Measurements from ENCODE around the gene GCGR.

Gene GCGR

DNA sequence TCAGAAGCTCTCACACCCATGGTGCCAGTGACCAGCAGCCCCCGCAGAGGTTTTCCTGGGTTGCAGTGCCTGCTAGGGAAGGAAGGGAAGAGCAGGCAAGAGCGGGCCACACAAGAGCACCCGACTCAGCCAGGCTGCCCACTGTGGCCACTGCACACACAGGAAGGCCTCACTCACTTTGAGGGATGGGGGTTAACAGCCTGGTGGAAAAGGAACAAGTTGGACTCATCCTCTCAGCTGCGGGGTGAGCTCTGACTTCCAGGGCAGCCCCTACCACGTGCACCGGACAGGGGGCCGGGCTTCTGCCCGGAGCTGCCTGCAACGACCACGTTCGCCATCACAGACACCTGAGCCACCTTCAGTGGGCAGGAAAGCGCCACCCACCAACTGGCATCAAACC lies 48.3 kb downstream of the GCGR start:
- DNase-seq = no peak

GRCh38 chr17:81854974-81855774 lies 51.2 kb downstream of the GCGR start:
- DNase-seq = no peak

DNA sequence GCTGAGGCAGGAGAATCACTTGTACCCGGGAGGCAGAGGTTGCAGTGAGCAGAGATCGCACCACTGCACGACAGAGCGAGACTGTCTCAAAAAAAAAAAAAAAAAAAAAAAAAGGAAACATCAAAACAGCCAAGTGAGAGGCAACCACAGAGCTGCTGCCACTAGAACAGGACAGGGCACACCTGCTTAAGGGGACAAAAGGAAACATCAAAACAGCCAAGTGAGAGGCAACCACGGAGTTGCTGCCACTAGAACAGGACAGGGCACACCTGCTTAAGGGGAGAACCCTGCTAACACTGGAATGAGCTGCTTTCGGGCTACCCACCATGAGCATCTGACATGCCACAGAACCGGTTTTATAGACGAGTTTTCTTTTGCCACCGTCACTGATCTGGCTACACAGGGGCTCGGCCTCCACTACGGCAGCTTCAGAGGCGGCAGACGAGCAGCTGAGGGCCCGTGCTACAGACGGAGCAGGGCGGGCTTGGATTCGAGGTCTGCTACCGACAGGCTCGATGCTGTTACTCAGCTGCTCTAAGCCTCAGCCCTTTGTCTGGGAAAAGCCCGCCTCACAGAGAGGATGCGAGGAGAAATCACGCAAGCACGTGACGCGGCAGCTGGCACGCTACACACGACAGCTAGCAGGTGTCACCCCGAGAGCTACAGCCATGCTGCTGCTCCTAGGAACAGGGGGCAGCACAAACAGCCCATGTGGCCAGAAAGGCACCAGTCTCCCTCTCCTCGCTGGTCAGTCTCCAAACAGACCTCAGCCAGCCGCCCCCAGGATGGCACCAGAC lies 54.4 kb downstream of the GCGR start:
- no peak for DNase-seq

- DNase-seq = peak; percentile 17
Observed at GRCh38 chr17:81858967-81859905, 55.3 kb downstream of the GCGR start.

- no peak for DNase-seq
Observed at GRCh38 chr17:81859906-81860755, 56.2 kb downstream of the GCGR start, which contains the start of gene P4HB. TSS of gene P4HB (minus strand) at chr17:81860535. CDS start at chr17:81860471, 64 bp downstream.

DNA sequence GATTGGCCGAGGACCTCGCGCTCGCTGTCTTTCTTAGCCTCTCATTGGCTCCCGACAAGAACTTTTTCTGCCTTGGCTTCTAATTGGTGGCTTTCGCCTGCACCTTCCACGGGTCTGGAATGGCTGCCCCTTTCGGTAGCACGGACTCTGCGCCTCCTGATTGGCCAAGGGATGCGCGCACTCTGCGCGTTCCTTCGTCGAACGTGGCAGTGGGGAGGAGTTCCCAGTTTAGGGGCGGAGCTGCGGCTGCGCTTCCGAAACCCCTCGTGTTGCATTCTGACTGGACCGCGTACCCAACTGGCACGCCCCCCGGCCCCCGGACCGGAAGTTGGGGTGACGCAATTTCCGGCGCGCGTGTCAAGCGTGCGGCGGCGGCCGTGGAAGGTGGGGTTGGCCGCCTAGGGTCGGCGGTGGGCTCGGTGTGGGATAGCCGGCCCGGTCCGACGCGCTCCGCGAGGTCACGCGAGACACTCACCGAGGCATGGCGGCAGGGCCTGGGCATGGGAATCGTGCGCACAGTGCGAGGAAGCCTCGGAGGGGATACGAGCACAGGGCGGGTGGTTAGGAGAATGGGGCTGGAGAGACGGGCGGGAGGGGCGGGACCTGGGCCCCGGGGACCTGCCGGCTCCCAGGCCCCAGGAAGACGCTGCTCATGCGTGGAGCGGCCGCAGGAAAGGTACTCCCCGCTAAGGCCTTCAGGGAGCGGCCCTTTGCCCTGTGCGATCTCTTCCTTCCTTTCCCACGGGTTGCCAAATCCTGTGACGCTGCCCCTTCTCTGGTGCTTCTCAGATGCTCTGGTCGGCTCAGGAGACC lies 57.0 kb downstream of the GCGR start:
- DNase-seq = peak; percentile 100

DNA sequence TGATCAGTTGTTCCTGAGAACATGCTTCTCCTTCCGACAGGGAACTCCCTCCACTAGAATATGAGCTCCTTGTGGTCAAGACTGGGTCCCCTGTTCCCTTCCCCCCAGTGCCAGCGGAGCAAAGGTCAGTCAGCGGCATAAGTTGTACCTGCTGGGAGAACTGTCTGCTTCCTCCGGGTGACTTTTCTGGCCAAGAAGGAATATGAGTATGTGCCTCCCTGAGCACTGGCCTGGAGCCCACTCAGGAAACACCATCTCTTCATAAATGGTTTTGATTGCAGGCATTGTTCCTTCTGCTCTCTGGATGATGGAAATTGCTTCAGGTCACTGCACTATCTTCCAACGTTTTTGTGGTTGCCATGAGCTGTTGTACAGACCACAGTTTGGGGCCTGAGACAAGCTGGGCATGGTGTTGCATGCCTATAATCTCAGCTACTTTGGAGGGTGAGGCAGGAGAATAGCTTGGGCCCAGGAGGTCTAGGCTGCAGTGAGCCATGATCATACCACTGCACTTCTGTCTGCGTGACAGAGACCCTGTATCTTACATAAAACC lies 59.2 kb downstream of the GCGR start:
- no peak for DNase-seq
